Liver (tissue), 9 donors: ENCODE data around the gene PTGIS. TPM values are rescaled to one million over a fixed set of nuclear protein-coding genes. Genes with fewer than 3 reads are reported as not detected.

ENCODE experiments used
- DNase-seq: peaks from one replicate; pipeline ENCODE4 v3.0.0-alpha.2; 2017; ENCODE audit warnings: low spot score
- H3K27ac ChIP-seq, 2 donors: one replicate each; pipeline ENCODE4 v1.7.0; 2013; ENCODE audit warnings: inconsistent platforms in 2 of 2, low read length in 2 of 2, control low read depth in 1 of 2, low read depth in 1 of 2, mild to moderate bottlenecking in 1 of 2
- H3K27me3 ChIP-seq, 4 donors: one replicate each; pipeline versions ENCODE4 v1.6.1 to v1.7.0; 2013; ENCODE audit warnings: low read length in 3 of 4, inconsistent platforms in 1 of 4, mild to moderate bottlenecking in 1 of 4, moderate library complexity in 1 of 4; ENCODE audit not compliant: control insufficient read depth in 4 of 4, insufficient read depth in 4 of 4
- H3K36me3 ChIP-seq, 4 donors: one replicate each; pipeline versions ENCODE4 v1.6.1 to v1.7.0; 2013; ENCODE audit warnings: low read length in 3 of 4, mild to moderate bottlenecking in 3 of 4, low read depth in 1 of 4, moderate library complexity in 1 of 4; ENCODE audit not compliant: control insufficient read depth in 4 of 4, insufficient read depth in 3 of 4
- H3K4me1 ChIP-seq, 4 donors: one replicate each; pipeline versions ENCODE4 v1.6.1 to v1.7.0; 2013; ENCODE audit warnings: low read length in 3 of 4, mild to moderate bottlenecking in 3 of 4, moderate library complexity in 1 of 4; ENCODE audit not compliant: control insufficient read depth in 4 of 4, insufficient read depth in 4 of 4
- H3K4me3 ChIP-seq, 3 donors: one replicate each; pipeline versions ENCODE4 v1.6.1 to v1.7.0; 2013; ENCODE audit warnings: low read length in 3 of 3, control low read depth in 1 of 3, low read depth in 1 of 3, mild to moderate bottlenecking in 1 of 3
- H3K9ac ChIP-seq, 2 donors: one replicate each; pipeline ENCODE4 v1.7.0; 2013; ENCODE audit warnings: low read length in 2 of 2, mild to moderate bottlenecking in 2 of 2, moderate library complexity in 2 of 2, control low read depth in 1 of 2, low read depth in 1 of 2
- H3K9me3 ChIP-seq, 4 donors: one replicate each; pipeline versions ENCODE4 v1.6.1 to v1.7.0; 2013; ENCODE audit warnings: low read length in 3 of 4; ENCODE audit not compliant: control insufficient read depth in 4 of 4
- CTCF ChIP-seq: fragments of 150-350 bp; IDR thresholded peaks from 2 replicates; pipeline ENCODE4 v1.5.1; 2017; ENCODE audit warnings: improper control_type of control experiment, low read depth, low read length; ENCODE audit not compliant: missing input control
- FOXA1 ChIP-seq: IDR thresholded peaks from 2 replicates; pipeline ENCODE4 v1.6.1; 2016; ENCODE audit warnings: antibody characterized with exemption
- FOXA2 ChIP-seq: IDR thresholded peaks from 2 replicates; pipeline ENCODE4 v1.6.1; 2016; ENCODE audit warnings: antibody characterized with exemption
- GABPA ChIP-seq, 2 donors: IDR thresholded peaks in 1 of 2; conservative IDR thresholded peaks in 1 of 2; 2 replicates each; pipeline ENCODE4 v1.6.1; 2016; ENCODE audit warnings: antibody characterized with exemption in 2 of 2, mild to moderate bottlenecking in 1 of 2, moderate library complexity in 1 of 2
- HNF4A ChIP-seq, 2 donors: conservative IDR thresholded peaks; 2 replicates each; pipeline ENCODE4 v1.6.1; 2016; ENCODE audit warnings: antibody characterized with exemption in 2 of 2, mild to moderate bottlenecking in 2 of 2
- HNF4G ChIP-seq: IDR thresholded peaks from 2 replicates; pipeline ENCODE4 v1.6.1; 2016; ENCODE audit warnings: antibody characterized with exemption
- JUND ChIP-seq, 2 donors: IDR thresholded peaks; 2 replicates each; pipeline ENCODE4 v1.6.1; 2016; ENCODE audit warnings: antibody characterized with exemption in 2 of 2
- MAX ChIP-seq: IDR thresholded peaks from 2 replicates; pipeline ENCODE4 v1.6.1; 2016; ENCODE audit warnings: antibody characterized with exemption
- NR2F2 ChIP-seq: IDR thresholded peaks from 2 replicates; pipeline ENCODE4 v1.6.1; 2016; ENCODE audit warnings: antibody characterized with exemption
- RAD21 ChIP-seq, 2 donors: IDR thresholded peaks; 2 replicates each; pipeline ENCODE4 v1.6.1; 2016; ENCODE audit warnings: antibody characterized with exemption in 2 of 2, mild to moderate bottlenecking in 2 of 2
- RXRA ChIP-seq, 2 donors: IDR thresholded peaks; 2 replicates each; pipeline ENCODE4 v1.6.1; 2017 to 2018; ENCODE audit warnings: antibody characterized with exemption in 2 of 2, mild to moderate bottlenecking in 1 of 2
- SP1 ChIP-seq: IDR thresholded peaks from 2 replicates; pipeline ENCODE4 v1.6.1; 2018; ENCODE audit warnings: antibody characterized with exemption, mild to moderate bottlenecking
- TAF1 ChIP-seq: conservative IDR thresholded peaks from 2 replicates; pipeline ENCODE4 v1.6.1; 2016; ENCODE audit warnings: antibody characterized with exemption, mild to moderate bottlenecking
- YY1 ChIP-seq: IDR thresholded peaks from 2 replicates; pipeline ENCODE4 v1.6.1; 2016; ENCODE audit warnings: antibody characterized with exemption, mild to moderate bottlenecking
- ZBTB33 ChIP-seq: IDR thresholded peaks from 2 replicates; pipeline ENCODE4 v1.6.1; 2016; ENCODE audit warnings: antibody characterized with exemption
- WGBS: extraction: QIAGEN DNeasy Blood & Tissue Kit; methylation state at CpG from one replicate; pipeline ENCODE4 v1.1.7; 2013; 5-methylcytosine and 5-hydroxymethylcytosine counted together
- polyA plus RNA-seq, 2 donors: library from polyadenylated mRNA; stranded (reverse) in 1 of 2; unstranded in 1 of 2; fragments of 200-250 nt in 1 of 2; fragments of >200 nt in 1 of 2; fragmentation: Nextera tagmentation in 1 of 2; extraction: Ambion mirVana in 1 of 2; gene quantifications; one replicate each; pipeline versions ENCODE4 v1.2.1 to v1.2.3, GENCODE V29; 2013 to 2015
- total RNA-seq, 2 donors: library from RNA; depleted of rRNA; stranded (reverse); fragments of >200 nt; gene quantifications; one replicate each; pipeline ENCODE4 v1.2.3, GENCODE V29; 2014
- TF ChIP-seq, protein P1 (sequence below): IDR thresholded peaks from 2 replicates; pipeline ENCODE4 v1.6.1; 2016; ENCODE audit warnings: antibody characterized with exemption, mild to moderate bottlenecking
- TF ChIP-seq, protein P2 (sequence below): IDR thresholded peaks from 2 replicates; pipeline ENCODE4 v1.6.1; 2016; ENCODE audit warnings: antibody characterized with exemption
- donor health status: healthy.
- donor health status: healthy.
- donor health status: healthy.
- donor health status: healthy.
- donor health status: healthy.

The PTGIS gene
- total and polyA plus RNA-seq, 4 donors = 2.2 to 6.3 (median 3.8) TPM

- WGBS = 87% methylated on average over 11 of the region's 11 CpGs
- Histone ChIP-seq H3K4me3 (no peak overlapping the region), H3K27me3 (peaks cover 0 to 4% (median under 1%) of the 10 kb centered on the region in 4 donors), H3K9ac (no peak overlapping the region), H3K27ac (no peak overlapping the region), H3K9me3 (no peaks in the 10 kb centered on the region), H3K4me1 (peaks cover 0 to 4% (median 1%) of the 10 kb centered on the region in 4 donors), H3K36me3 (no peaks in the 10 kb centered on the region)
- no peak for TF ChIP-seq RXRA (IDR thresholded peaks at IDR 0.05)
- TF ChIP-seq YY1 = no peak
- no peak for DNase-seq
These were observed 3.1 kb upstream of the PTGIS start for GRCh38 chr20:49570828-49571552.

DNA sequence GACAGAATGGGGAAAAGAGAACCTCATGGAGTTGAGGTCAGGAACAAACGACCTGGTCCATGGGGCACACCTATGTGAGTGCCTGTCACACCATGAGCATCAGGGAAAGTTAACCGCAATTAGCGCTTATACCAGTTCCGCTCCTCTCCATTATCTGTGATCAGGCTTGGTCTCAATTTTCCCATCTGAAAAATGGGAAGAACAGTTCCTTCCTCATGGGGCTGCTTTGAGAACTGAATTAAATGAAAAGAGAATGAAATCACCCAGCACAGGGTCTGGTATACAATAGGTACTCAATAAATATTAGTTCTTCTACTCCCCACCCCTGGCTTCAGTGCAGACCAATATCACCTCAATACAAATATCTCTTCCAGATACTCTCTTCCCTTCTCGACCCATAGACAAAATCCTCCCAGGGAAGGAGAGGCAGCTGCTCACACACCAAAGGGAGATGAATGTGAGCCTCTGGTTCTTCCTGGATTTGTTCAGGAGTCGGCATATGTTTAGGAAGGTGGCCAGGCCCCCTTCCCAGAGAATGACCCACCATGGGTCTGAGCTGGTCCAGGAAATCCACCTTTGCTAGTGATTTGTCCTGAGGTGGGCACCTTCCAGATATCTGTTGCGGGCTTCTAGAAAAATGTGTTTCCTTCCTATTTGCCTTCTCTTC lies 2.4 kb upstream of the PTGIS start:
- no peak for DNase-seq
- H3K4me3 ChIP-seq = no peak overlapping the region
- H3K27me3 ChIP-seq = peaks cover 0 to 4% (median under 1%) of the 10 kb centered on the region in 4 donors
- H3K9ac ChIP-seq = no peak overlapping the region
- WGBS = 91% methylated on average over 7 of the region's 7 CpGs
- peaks cover 0 to 4% (median 1%) of the 10 kb centered on the region in 4 donors for H3K4me1 ChIP-seq
- no peaks in the 10 kb centered on the region for H3K9me3 ChIP-seq
- no peaks in the 10 kb centered on the region for H3K36me3 ChIP-seq
- no peak overlapping the region for H3K27ac ChIP-seq
- TF ChIP-seq MAX (no peak), JUND (IDR thresholded peaks at IDR 0.05) (no peak), GABPA (IDR thresholded peaks at IDR 0.05 in 1 of 2, conservative IDR thresholded peaks at IDR 0.05 in 1 of 2) (no peak), TAF1 (no peak), HNF4A (conservative IDR thresholded peaks at IDR 0.05) (no peak), SP1 (no peak), ZBTB33 (no peak), FOXA2 (no peak), CTCF (no peak), YY1 (no peak), RXRA (IDR thresholded peaks at IDR 0.05) (no peak), RAD21 (IDR thresholded peaks at IDR 0.05) (no peak), FOXA1 (no peak), NR2F2 (no peak), HNF4G (no peak)
- TF ChIP-seq, protein P1, sequence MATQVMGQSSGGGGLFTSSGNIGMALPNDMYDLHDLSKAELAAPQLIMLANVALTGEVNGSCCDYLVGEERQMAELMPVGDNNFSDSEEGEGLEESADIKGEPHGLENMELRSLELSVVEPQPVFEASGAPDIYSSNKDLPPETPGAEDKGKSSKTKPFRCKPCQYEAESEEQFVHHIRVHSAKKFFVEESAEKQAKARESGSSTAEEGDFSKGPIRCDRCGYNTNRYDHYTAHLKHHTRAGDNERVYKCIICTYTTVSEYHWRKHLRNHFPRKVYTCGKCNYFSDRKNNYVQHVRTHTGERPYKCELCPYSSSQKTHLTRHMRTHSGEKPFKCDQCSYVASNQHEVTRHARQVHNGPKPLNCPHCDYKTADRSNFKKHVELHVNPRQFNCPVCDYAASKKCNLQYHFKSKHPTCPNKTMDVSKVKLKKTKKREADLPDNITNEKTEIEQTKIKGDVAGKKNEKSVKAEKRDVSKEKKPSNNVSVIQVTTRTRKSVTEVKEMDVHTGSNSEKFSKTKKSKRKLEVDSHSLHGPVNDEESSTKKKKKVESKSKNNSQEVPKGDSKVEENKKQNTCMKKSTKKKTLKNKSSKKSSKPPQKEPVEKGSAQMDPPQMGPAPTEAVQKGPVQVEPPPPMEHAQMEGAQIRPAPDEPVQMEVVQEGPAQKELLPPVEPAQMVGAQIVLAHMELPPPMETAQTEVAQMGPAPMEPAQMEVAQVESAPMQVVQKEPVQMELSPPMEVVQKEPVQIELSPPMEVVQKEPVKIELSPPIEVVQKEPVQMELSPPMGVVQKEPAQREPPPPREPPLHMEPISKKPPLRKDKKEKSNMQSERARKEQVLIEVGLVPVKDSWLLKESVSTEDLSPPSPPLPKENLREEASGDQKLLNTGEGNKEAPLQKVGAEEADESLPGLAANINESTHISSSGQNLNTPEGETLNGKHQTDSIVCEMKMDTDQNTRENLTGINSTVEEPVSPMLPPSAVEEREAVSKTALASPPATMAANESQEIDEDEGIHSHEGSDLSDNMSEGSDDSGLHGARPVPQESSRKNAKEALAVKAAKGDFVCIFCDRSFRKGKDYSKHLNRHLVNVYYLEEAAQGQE = no peak
- TF ChIP-seq, protein P2, sequence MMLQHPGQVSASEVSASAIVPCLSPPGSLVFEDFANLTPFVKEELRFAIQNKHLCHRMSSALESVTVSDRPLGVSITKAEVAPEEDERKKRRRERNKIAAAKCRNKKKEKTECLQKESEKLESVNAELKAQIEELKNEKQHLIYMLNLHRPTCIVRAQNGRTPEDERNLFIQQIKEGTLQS = no peak
